ENCODE data around the gene PGS1. TPM values are rescaled to one million over a fixed set of nuclear protein-coding genes. Genes with fewer than 3 reads are reported as not detected.

PGS1 gene
- total and polyA plus RNA-seq, 2 experiments from 2014 or later = 30.4 to 42.5 TPM

- peak overlapping the region; percentile 84 for H3K27ac ChIP-seq
- H3K27me3 ChIP-seq = no peaks in the 10 kb centered on the region
- H4K20me1 ChIP-seq (ENCODE audit: insufficient read depth, poor library complexity, severe bottlenecking) = no peaks in the 10 kb centered on the region
- H3K9me2 ChIP-seq (replicated peaks; ENCODE audit: insufficient read depth) = no peaks in the 10 kb centered on the region
- H3K4me3 ChIP-seq = no peak overlapping the region
- WGBS (ENCODE audit: low lambda C conversion rate, missing lambda C conversion rate) = 89% methylated on average over 22 of the region's 22 CpGs
- H3K36me3 ChIP-seq (replicated peaks; ENCODE audit: insufficient read depth, low read depth) = no peaks in the 10 kb centered on the region
- no peak overlapping the region for H2AFZ ChIP-seq
- peaks cover 42% of the 10 kb centered on the region for H3K4me1 ChIP-seq (ENCODE audit: insufficient read depth)
- H3K4me2 ChIP-seq = no peak overlapping the region
- no peak for DNase-seq (ENCODE audit: low spot score)
- no peaks in the 10 kb centered on the region for H3K9me3 ChIP-seq (ENCODE audit: low read depth)
- H3K79me2 ChIP-seq = peaks cover 24% of the 10 kb centered on the region
- TF ChIP-seq CTCF (IDR thresholded peaks at IDR 0.05; ENCODE audit: poor library complexity) = no peak
- TF ChIP-seq EZH2 (IDR thresholded peaks at IDR 0.05; ENCODE audit: borderline replicate concordance) = no peak
- TF ChIP-seq EZH2phosphoT487 (IDR thresholded peaks at IDR 0.05; ENCODE audit: low read depth, severe bottlenecking, unreplicated experiment) = no peak
These were observed 41.7 kb downstream of the PGS1 start for GRCh38 chr17:78419970-78420815.

GRCh38 chr17:78421084-78421533 lies 42.7 kb downstream of the PGS1 start:
- H2AFZ ChIP-seq = no peak overlapping the region
- peaks cover 38% of the 10 kb centered on the region for H3K4me1 ChIP-seq (ENCODE audit: insufficient read depth)
- no peaks in the 10 kb centered on the region for H3K27me3 ChIP-seq
- DNase-seq (ENCODE audit: low spot score) = no peak
- no peaks in the 10 kb centered on the region for H4K20me1 ChIP-seq (ENCODE audit: insufficient read depth, poor library complexity, severe bottlenecking)
- no peaks in the 10 kb centered on the region for H3K9me2 ChIP-seq (replicated peaks; ENCODE audit: insufficient read depth)
- TF ChIP-seq CTCF (IDR thresholded peaks at IDR 0.05; ENCODE audit: poor library complexity) (no peak), EZH2phosphoT487 (IDR thresholded peaks at IDR 0.05; ENCODE audit: low read depth, severe bottlenecking, unreplicated experiment) (no peak), EZH2 (IDR thresholded peaks at IDR 0.05; ENCODE audit: borderline replicate concordance) (no peak)
- WGBS (ENCODE audit: low lambda C conversion rate, missing lambda C conversion rate) = 55% methylated on average over 6 of the region's 6 CpGs
- peak overlapping the region; percentile 84 for H3K27ac ChIP-seq
- peak overlapping the region; percentile 66 for H3K4me2 ChIP-seq
- H3K79me2 ChIP-seq = peaks cover 21% of the 10 kb centered on the region
- H3K9me3 ChIP-seq (ENCODE audit: low read depth) = no peaks in the 10 kb centered on the region
- H3K4me3 ChIP-seq = no peak overlapping the region
- H3K36me3 ChIP-seq (replicated peaks; ENCODE audit: insufficient read depth, low read depth) = no peaks in the 10 kb centered on the region

GRCh38 chr17:78421534-78422266 lies 43.3 kb downstream of the PGS1 start:
- Histone ChIP-seq H3K9me3 (ENCODE audit: low read depth) (no peaks in the 10 kb centered on the region), H3K9me2 (replicated peaks; ENCODE audit: insufficient read depth) (no peaks in the 10 kb centered on the region), H3K4me3 (no peak overlapping the region), H3K36me3 (replicated peaks; ENCODE audit: insufficient read depth, low read depth) (no peaks in the 10 kb centered on the region), H3K4me2 (peak overlapping the region; percentile 66), H3K4me1 (ENCODE audit: insufficient read depth) (peaks cover 32% of the 10 kb centered on the region), H3K27ac (peak overlapping the region; percentile 84), H2AFZ (no peak overlapping the region), H3K79me2 (peaks cover 19% of the 10 kb centered on the region), H4K20me1 (ENCODE audit: insufficient read depth, poor library complexity, severe bottlenecking) (no peaks in the 10 kb centered on the region), H3K27me3 (no peaks in the 10 kb centered on the region)
- peak; percentile 89 for DNase-seq (ENCODE audit: low spot score)
- TF ChIP-seq EZH2 (IDR thresholded peaks at IDR 0.05; ENCODE audit: borderline replicate concordance) = no peak
- TF ChIP-seq EZH2phosphoT487 (IDR thresholded peaks at IDR 0.05; ENCODE audit: low read depth, severe bottlenecking, unreplicated experiment) = no peak
- peak; percentile 98 for TF ChIP-seq CTCF (IDR thresholded peaks at IDR 0.05; ENCODE audit: poor library complexity)
- 54% methylated on average over 24 of the region's 24 CpGs for WGBS (ENCODE audit: low lambda C conversion rate, missing lambda C conversion rate)
